GM13977 (cell line): ENCODE measurements around the gene FOXK1.

Source experiments
- DNase-seq: peaks from one replicate; pipeline ENCODE4 v3.0.0; 2012; ENCODE audit warnings: low spot score
- CTCF ChIP-seq: IDR thresholded peaks from 2 replicates; pipeline ENCODE4 v1.5.1; 2012; ENCODE audit warnings: mild to moderate bottlenecking, control low read depth; ENCODE audit not compliant: insufficient read depth; ENCODE audit errors: extremely low read depth, missing control alignments
- in situ Hi-C: fragments of 300-500 bp; cut with MboI; formaldehyde crosslinking; loops from one replicate; pipeline ENCODE4 v1.12.0; 2022; ENCODE audit warnings: low sequenced_read_pairs, low pct_unique_long_range_greater_than_20kb, mixed read lengths, inconsistent platforms; ENCODE audit not compliant: unreplicated experiment

The FOXK1 gene

GRCh38 chr7:4816419-4817080, 134.5 kb downstream of the FOXK1 start:
- TF ChIP-seq CTCF = no peak
- in situ Hi-C loops = no loop called here
- DNase-seq = no peak

- no peak for TF ChIP-seq CTCF
- no peak for DNase-seq
- in situ Hi-C loops = no loop called here
These were observed 135.2 kb downstream of the FOXK1 start for GRCh38 chr7:4817178-4817901.

- no peak for TF ChIP-seq CTCF
- in situ Hi-C loops = no loop called here
- no peak for DNase-seq
These were observed 136.1 kb downstream of the FOXK1 start for GRCh38 chr7:4818000-4818794.

GRCh38 chr7:4819560-4820404, 137.7 kb downstream of the FOXK1 start:
- in situ Hi-C loops = no loop called here
- DNase-seq = no peak
- no peak for TF ChIP-seq CTCF

GRCh38 chr7:4820405-4820966, 138.4 kb downstream of the FOXK1 start:
- DNase-seq = no peak
- in situ Hi-C loops = no loop called here
- no peak for TF ChIP-seq CTCF
